Sigmoid colon (tissue), 4 donors: ENCODE results near the gene MYO18B.

Experiments
- CTCF ChIP-seq, 4 experiments: fragments of 450-650 bp in 3 of 4; fragments of 200-600 bp in 1 of 4; IDR thresholded peaks; one replicate each; pipeline ENCODE4 v1.5.1; 2016 to 2019; ENCODE audit warnings: antibody characterized with exemption in 4 of 4, mild to moderate bottlenecking in 3 of 4, moderate library complexity in 2 of 4
- EP300 ChIP-seq, 4 donors: sonication (generic); formaldehyde crosslinking; IDR thresholded peaks; one replicate each; pipeline ENCODE4 v1.6.1; 2017; ENCODE audit warnings: antibody characterized with exemption in 4 of 4
- POLR2A ChIP-seq, 2 donors: fragments of 450-650 bp; IDR thresholded peaks; one replicate each; pipeline ENCODE4 v1.6.1; 2016; ENCODE audit warnings: antibody characterized with exemption in 2 of 2, mild to moderate bottlenecking in 2 of 2, moderate library complexity in 2 of 2
- POLR2AphosphoS5 ChIP-seq, 4 donors: sonication (generic); formaldehyde crosslinking; IDR thresholded peaks; one replicate each; pipeline ENCODE4 v1.6.1; 2017; ENCODE audit warnings: antibody characterized with exemption in 4 of 4

- TF ChIP-seq CTCF (IDR thresholded peaks at IDR 0.05), result no peak
- no peak for TF ChIP-seq POLR2AphosphoS5 (IDR thresholded peaks at IDR 0.05)
- no peak for TF ChIP-seq POLR2A (IDR thresholded peaks at IDR 0.05)
- no peak for TF ChIP-seq EP300 (IDR thresholded peaks at IDR 0.05)
Measured at GRCh38 chr22:25827415-25827814, 85.4 kb downstream of the MYO18B start.
